GM12875 (cell line): Measurements from ENCODE around the gene CUEDC1.
A peak's percentile ranks its signal among the peaks of the same experiment; 100 is the strongest.

Source experiments
- H3K4me3 ChIP-seq: one replicate; pipeline ENCODE4 v1.5.1; 2011; ENCODE audit warnings: low read depth, low read length, control low read depth
- CTCF ChIP-seq: IDR thresholded peaks from 2 replicates; pipeline ENCODE4 v1.5.1; 2011; ENCODE audit warnings: low read depth, mild to moderate bottlenecking, control low read depth, inconsistent platforms, low read length, moderate library complexity, borderline replicate concordance; ENCODE audit not compliant: insufficient read depth

Gene CUEDC1

GRCh38 chr17:57954397-57955182 lies 622 bp downstream of the CUEDC1 start:
- peak overlapping the region; percentile 40 for H3K4me3 ChIP-seq
- no peak for TF ChIP-seq CTCF

DNA sequence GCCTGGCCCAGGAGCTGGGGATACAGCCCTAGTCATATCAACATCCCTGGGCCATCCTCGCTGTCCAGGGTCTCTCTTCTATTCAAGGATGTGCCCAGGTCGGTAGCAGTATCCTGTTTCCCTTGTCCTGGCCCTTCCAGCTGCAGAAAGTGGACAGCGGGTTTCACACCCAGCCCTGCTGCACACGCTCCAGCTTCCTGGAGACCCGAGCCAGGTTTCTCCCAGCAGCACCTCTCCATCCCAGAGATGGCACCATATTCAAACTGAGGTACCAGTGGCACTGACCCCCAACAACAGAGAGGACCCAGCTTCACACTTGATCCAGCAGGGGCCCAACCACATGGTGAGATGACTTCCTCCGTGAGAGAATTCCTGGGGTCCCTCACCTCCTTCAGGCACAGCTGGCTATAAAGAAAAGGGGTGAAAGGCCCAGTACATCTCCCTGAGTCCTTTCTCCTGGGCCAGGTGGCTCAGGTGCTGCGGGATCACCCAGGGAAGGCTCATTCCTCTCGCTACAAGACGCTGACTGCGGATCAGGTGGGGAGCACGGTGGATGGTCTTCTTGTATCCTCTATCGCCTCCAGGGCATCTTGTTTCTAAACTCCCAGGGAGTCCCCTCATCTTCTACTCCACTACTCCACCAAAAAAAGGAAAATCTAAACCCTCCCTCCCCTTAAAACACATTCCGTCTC lies 1.4 kb downstream of the CUEDC1 start:
- H3K4me3 ChIP-seq: no peak overlapping the region
- TF ChIP-seq CTCF: no peak

DNA sequence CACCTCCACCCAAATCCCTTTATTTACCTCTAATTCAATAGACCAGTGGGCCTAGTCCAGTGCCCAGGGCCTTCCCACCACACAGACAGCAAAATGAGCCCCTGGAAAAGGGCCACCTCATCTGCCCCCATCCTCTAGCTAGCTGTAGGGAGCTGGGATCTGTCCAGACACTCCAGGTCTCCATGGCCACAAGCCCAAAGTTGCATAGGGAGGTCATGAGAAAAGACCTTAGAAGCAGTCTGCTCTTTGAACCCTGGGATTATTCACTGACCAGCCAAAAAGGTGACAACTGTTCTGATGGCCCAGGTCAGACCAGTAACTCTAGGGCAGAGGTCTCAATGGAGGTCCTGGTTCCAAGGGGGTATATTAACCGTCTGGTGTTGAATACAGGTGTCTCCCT lies 2.0 kb downstream of the CUEDC1 start:
- TF ChIP-seq CTCF: no peak
- no peak overlapping the region for H3K4me3 ChIP-seq

- no peak overlapping the region for H3K4me3 ChIP-seq
- TF ChIP-seq CTCF: no peak
These were observed 5.6 kb downstream of the CUEDC1 start for GRCh38 chr17:57949649-57950048.

DNA sequence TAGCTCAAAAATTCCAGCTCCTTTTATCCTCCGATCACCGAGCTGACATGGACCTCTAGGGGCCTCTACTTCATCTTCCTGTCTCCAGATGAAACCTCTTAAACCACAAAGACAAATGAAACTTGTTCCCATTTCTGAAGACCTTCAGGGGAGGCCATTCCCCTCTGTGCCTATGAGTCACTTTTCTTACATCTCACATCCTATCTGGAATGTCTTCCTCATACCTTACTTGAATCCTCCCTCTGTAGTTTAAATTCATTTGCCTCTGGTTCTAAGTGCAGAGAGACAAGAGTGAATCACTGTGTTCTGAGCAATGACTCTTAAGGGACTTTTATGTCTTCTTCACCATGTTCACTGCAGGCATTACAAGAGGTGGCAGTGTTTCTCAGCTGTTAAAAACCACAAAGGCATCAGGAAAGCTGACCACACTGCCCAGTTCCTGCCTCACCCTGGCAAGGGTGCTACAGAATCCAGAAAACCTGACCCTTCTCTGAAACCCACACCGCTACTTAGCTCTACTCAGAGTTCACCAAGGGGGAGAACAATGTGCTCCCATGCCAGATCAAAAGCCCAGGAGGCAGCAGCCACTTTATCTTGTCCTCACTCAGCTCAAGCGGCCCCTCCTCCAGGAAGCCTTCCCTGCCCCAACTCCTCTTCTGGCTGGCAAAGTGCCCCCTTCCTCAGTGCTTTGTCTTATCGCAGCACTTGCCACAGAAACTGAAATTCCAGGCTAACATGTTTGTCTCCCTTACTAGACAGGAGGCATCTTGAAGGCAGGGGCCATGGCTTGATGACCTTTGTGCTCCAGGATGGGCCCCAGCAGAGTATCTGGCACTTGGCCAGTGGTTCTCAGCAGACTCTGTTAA lies 6.4 kb downstream of the CUEDC1 start:
- TF ChIP-seq CTCF: no peak
- H3K4me3 ChIP-seq: no peak overlapping the region

DNA sequence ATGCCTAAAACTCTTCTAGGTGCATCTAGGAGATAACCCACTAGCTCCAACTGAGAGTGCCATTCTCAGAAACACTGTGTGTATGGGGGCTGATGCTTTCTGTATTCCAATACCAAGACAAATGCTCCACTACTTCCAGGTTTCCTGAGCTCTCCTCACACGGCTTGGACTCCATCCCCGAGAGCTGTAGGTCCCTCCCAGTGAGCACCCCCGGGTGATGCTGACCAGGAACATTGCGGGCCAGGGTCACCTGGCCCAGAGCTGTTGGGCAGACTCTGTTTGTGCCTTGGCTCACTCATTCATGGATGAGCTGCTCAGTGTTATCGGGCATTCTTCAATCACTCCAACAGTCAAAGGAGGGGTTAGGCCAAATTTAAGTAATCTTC lies 7.0 kb downstream of the CUEDC1 start:
- TF ChIP-seq CTCF: no peak
- H3K4me3 ChIP-seq: no peak overlapping the region
